SH-SY5Y (cell line): ENCODE measurements around the gene LOXL1.

ENCODE experiments used
- GATA2 ChIP-seq: IDR thresholded peaks from 2 replicates; pipeline ENCODE4 v1.6.1; 2011; ENCODE audit warnings: mild to moderate bottlenecking, low read depth, low read length
- GATA3 ChIP-seq: IDR thresholded peaks from 2 replicates; pipeline ENCODE4 v1.6.1; 2011; ENCODE audit warnings: low read depth, mild to moderate bottlenecking, low read length, moderate library complexity

Gene LOXL1

DNA sequence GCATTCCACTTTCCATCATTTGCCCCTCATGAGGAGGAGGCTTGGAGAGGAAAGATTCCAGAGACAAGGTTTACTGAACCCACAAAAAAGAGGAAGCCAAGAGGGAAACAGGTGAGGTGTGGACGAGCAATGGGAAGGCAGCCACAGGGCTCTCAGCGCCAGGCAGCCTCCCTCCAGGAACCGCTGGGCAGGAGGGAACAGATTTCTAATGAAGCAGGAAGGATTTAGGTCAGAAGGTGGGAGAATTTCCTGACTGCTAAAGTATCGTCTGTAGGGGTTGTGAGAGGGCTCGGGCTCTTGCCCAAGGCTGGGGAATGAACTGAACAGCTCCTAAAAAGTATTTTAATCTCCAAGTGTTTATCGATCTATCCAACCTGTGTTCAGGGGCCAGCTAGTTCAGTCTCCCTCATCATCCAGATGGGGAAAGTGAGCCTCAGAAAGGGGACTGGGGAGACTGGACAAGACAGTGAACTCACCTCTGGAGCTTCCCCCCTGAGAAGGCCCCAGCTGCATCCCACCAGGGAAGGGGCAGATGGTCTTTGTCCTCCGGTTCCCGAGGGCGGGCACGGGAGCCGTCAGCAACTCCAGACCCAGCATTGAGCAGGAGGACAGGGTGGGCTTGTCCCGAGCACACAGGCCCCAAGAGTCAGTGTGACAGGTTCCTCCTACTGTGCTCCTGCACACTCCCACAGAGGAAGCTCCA lies 10.5 kb downstream of the LOXL1 start:
- TF ChIP-seq GATA2: no peak
- TF ChIP-seq GATA3: no peak

GRCh38 chr15:73937296-73937695 lies 11.0 kb downstream of the LOXL1 start:
- TF ChIP-seq GATA3: no peak

DNA sequence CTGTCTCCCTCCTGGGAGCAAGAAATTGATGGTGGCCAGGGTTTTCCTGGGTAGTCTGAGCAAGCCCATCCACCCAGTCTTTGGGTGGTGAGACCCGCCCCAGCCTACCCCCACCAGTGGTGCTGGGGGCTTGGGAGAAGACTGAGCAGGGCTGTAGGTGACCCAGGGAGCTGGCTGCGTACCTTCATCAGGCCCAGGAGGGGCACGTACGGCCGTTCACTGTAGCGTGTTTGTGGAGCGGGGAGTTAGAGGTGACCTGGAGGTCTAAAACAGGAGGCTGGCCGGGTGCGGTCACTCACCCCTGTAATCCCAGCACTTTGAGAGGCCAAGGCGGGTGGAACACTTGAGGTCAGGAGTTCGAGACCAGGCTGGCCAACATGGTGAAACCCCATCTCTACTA lies 11.5 kb downstream of the LOXL1 start:
- TF ChIP-seq GATA2 (no peak), GATA3 (no peak)

GRCh38 chr15:73939138-73939537 lies 12.9 kb downstream of the LOXL1 start:
- TF ChIP-seq GATA2 (no peak), GATA3 (no peak)

DNA sequence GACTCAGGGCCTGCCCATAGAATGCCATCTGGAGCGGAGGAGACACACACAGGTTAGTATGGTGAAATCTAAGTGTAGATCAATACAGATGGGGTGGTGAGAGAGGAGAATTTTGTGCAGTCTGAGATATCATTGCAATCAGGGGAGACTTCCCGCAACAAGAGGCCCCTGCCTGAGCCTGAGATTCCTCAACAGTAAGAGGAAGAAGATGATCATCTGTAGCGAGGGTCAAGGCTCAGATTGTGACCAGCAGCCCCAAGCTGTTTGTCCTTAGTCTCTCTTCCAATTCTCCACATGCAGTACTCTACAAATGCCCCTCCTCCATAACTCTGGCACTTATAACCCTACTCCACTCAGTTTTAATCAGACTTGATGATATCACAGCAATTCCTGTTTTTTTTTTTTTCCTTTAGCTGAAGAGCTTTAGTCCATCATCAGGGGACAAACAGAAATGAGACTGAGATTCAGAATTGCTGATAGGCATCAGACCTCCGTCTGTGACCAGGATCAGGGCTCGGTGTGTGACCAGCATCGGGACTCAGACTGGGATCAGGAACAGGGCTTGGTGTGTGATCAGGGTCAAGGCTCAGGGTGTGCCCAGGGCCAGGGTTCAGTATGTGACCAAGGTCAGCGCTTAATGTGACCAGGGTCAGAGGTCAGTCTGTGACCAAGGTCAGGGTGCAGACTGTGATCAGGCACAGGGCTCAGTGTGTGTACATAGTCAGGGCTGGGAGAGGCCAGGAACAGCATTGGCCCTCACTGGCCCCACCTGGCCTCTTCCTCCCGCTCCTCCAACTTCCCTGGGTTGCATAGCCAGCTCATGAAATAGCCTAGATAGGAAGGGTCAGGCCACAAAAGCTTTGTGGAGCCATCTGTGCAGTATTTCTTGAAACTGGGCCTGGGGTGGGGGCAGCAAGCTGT lies 14.1 kb downstream of the LOXL1 start:
- TF ChIP-seq GATA2 (peak; percentile 85; the same call in 1 of the 2 replicates), GATA3 (no peak; the same call in 1 of the 2 replicates)

DNA sequence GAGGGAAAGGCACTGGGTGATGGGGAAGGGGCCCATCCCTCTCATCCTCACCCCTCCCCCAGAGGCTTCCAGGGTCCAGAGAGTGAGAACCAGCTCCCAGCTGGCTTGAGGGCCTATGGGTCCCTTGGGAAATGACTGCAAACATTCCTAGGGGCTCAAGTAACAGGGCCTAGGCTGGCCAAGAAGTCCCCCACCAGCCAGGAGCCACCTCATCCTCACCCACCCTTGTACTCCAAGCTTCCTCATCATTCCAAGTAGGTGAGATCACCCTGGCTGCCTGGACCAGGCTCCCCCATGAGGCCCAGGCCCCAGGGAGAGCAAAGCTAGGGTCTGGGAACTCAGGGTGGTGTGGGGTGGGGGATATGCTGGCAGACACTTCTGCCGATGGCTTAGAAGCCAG lies 14.8 kb downstream of the LOXL1 start:
- TF ChIP-seq GATA2: no peak
- TF ChIP-seq GATA3: no peak

DNA sequence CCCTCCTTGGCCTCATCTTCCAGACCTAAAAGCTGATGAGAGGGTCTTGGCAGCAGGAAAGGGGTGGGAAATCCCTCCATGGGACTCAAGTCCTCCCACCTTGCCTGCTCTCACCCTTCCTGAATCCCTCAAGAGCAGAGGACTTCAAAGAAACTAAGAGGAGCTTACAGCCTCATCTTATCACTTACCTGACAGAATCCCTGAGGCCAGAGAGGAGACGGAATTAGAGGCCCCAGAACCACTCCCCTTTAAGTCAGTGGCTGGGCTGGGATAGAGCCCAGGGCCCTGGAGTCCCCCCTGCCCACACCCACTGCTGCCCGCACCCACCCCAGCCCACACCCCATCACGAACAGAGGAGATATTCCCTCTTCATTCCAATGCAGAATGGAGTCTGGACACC lies 15.2 kb downstream of the LOXL1 start:
- no peak for TF ChIP-seq GATA3
- TF ChIP-seq GATA2: no peak

- no peak for TF ChIP-seq GATA3
- no peak for TF ChIP-seq GATA2
Observed at GRCh38 chr15:73941871-73942635, 15.8 kb downstream of the LOXL1 start.

- TF ChIP-seq GATA3: no peak
- TF ChIP-seq GATA2: no peak
Observed at GRCh38 chr15:73942751-73943270, 16.5 kb downstream of the LOXL1 start.

DNA sequence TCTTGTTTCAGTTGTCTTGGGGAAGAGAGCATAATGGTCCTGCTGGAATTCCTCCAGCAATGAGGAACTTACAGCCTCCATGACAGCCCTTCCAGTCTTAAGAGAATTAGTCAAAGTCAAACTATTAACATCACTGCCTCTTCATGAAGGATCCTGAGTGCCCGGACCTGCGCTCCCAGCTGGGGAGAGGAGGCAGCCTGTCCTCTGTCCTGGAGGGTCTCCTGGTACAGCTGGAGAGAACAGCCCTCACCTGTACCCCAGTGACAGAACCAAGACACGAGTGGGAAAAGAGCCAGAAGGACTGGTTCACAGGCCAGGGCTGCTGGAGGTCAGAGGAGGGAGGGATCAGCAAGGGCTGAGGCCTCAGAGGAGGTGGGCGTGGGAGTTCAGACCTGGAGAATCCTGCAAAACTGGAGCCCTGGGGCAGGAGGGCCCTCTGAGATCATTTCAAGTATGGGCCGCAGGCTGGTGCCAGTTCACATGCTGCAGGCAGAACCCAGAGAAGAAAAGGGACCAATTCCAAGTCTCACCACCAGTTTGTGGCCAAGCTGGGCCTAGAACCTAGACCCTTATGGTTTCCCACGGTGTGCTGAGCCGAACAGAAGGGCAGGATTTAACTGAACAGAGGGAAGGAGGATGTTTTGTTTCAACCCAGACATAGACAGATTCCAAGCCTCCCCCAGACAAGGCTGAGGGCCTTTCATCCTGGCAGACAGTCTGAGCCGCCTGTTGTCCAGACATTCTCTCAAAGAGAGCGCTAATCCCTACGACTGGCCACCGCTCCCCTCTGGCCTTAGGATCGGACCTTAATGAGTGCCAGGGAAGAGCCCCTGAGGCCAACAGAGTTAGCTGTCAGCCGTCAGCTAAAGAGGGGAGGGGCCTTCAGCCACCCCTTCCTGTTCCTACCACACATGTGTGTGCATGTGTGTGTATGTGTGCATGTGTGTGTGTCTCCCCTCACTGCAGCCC lies 18.2 kb downstream of the LOXL1 start:
- TF ChIP-seq GATA3: no peak
- no peak for TF ChIP-seq GATA2

GRCh38 chr15:73945130-73945508 lies 18.9 kb downstream of the LOXL1 start:
- TF ChIP-seq GATA2 (peak; percentile 96), GATA3 (no peak; the same call in 1 of the 2 replicates)

DNA sequence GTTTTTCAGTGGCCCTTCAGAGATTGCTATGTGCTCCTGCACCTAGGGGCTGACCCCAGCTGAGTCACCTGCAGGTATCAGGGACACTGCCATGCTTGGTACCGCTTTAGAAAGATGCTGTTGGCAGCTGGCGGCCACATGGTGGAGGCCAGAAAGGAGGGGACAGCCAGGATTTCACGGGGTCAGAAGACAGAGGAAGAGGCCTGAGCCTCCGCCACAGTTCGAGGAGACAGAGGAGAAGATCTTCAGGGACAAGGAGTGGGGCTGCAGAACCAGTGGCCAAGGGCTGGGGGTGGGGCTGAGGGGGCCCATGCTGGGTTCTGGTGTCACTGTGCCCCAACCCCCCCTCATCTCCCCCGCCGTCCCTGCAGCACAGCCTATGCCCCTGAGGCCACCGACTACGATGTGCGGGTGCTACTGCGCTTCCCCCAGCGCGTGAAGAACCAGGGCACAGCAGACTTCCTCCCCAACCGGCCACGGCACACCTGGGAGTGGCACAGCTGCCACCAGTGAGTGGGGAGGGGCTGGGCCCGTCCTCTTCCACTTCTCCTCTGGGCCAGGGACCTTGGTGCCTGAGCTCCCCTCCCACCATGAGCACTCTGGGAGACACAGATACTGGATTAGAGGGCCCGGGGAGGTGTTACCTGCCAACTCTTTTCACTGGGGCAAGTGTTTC lies 19.9 kb downstream of the LOXL1 start:
- TF ChIP-seq GATA2 (no peak), GATA3 (no peak)
